Activated B cell treated with CpG ODN at 0.5 μM for 24 hours (primary cell): Measurements from ENCODE around the gene NEDD4. TPM values are rescaled to one million over a fixed set of nuclear protein-coding genes. Genes with fewer than 3 reads are reported as not detected.
"Not testable (repeated sequence)": the region's sequence is repeated elsewhere in the genome, so short reads cannot be mapped to it uniquely, and the experiment has no call there.

Source experiments
- ATAC-seq: fragments of 200-7000 bp; cut with Tn5 transposase; one replicate; pipeline ENCODE4 v1.10.0; 2021; ENCODE audit warnings: low read depth, mild to moderate bottlenecking, moderate library complexity
- CTCF ChIA-PET: fragments of 350-600 bp; sonication (Branson Sonifier 250); formaldehyde crosslinking; loops from one replicate; lab custom pipeline; 2021; ENCODE audit warnings: antibody characterized with exemption; lab: Charles Lee
- POLR2A ChIA-PET: fragments of 350-600 bp; sonication (Branson Sonifier 250); formaldehyde crosslinking; loops from one replicate; lab custom pipeline; 2021; ENCODE audit warnings: antibody characterized with exemption; lab: Charles Lee
- DNase-seq: peaks from one replicate; pipeline ENCODE4 v3.0.0; 2022
- H3K27ac Mint-ChIP-seq: one replicate; pipeline ENCODE4 v1.8.0; 2020; ENCODE audit warnings: mixed read lengths
- H3K27me3 Mint-ChIP-seq: one replicate; pipeline ENCODE4 v1.8.0; 2021; ENCODE audit warnings: mixed read lengths
- H3K36me3 Mint-ChIP-seq: one replicate; pipeline ENCODE4 v1.8.0; 2021; ENCODE audit warnings: low read depth, mixed read lengths
- H3K4me1 Mint-ChIP-seq: one replicate; pipeline ENCODE4 v1.8.0; 2021; ENCODE audit warnings: mixed read lengths
- H3K4me3 Mint-ChIP-seq: one replicate; pipeline ENCODE4 v1.8.0; 2020; ENCODE audit warnings: mild to moderate bottlenecking, mixed read lengths
- H3K9me3 Mint-ChIP-seq: one replicate; pipeline ENCODE4 v1.8.0; 2020; ENCODE audit warnings: mixed read lengths
- CTCF ChIP-seq: fragments of 200-600 bp; IDR thresholded peaks from one replicate; pipeline ENCODE4 v1.8.0; 2022; ENCODE audit warnings: antibody characterized with exemption, mild to moderate bottlenecking
- intact Hi-C: fragments of 100-400 bp; cut with micrococcal nuclease; formaldehyde crosslinking; loops from one replicate; pipeline ENCODE4 v1.15.1; 2024
- total RNA-seq: library from RNA; stranded (reverse); gene quantifications from 2 replicates; pipeline ENCODE4 v1.2.3, GENCODE V29; 2022

NEDD4 gene
- total RNA-seq, 1 donor from 2014 or later, result 0.47 TPM

GRCh38 chr15:55869660-55870059 lies 123.8 kb downstream of the NEDD4 start:
- Mint-ChIP-seq H3K4me1 (no peaks in the 10 kb centered on the region), H3K9me3 (no peaks in the 10 kb centered on the region), H3K36me3 (no peaks in the 10 kb centered on the region), H3K27ac (no peak overlapping the region), H3K4me3 (no peak overlapping the region), H3K27me3 (no peaks in the 10 kb centered on the region)
- intact Hi-C loops, result no loop called here
- DNase-seq (no peak), ATAC-seq (no peak)
- CTCF ChIA-PET, result no interaction called here
- no peak for TF ChIP-seq CTCF
- POLR2A ChIA-PET, result no interaction called here

- no peaks in the 10 kb centered on the region for H3K27me3 Mint-ChIP-seq
- ChIA-PET CTCF (no interaction called here), POLR2A (no interaction called here)
- H3K36me3 Mint-ChIP-seq, result no peaks in the 10 kb centered on the region
- no peak overlapping the region for H3K27ac Mint-ChIP-seq
- DNase-seq (no peak), ATAC-seq (no peak)
- no peaks in the 10 kb centered on the region for H3K9me3 Mint-ChIP-seq
- no peak for TF ChIP-seq CTCF
- H3K4me3 Mint-ChIP-seq, result no peak overlapping the region
- intact Hi-C loops, result no loop called here
- no peaks in the 10 kb centered on the region for H3K4me1 Mint-ChIP-seq
Observed at GRCh38 chr15:55868707-55869106, 124.7 kb downstream of the NEDD4 start.

- H3K36me3 Mint-ChIP-seq, POLR2A ChIA-PET, intact Hi-C loops, ATAC-seq, H3K9me3 Mint-ChIP-seq, H3K4me3 Mint-ChIP-seq, H3K27ac Mint-ChIP-seq, DNase-seq, H3K27me3 Mint-ChIP-seq, H3K4me1 Mint-ChIP-seq, CTCF ChIA-PET: not testable (repeated sequence)
Observed at GRCh38 chr15:55868291-55868690, 125.1 kb downstream of the NEDD4 start.

GRCh38 chr15:55863911-55864310 lies 129.5 kb downstream of the NEDD4 start:
- ChIA-PET POLR2A (no interaction called here), CTCF (no interaction called here)
- no peaks in the 10 kb centered on the region for H3K27me3 Mint-ChIP-seq
- no peaks in the 10 kb centered on the region for H3K4me1 Mint-ChIP-seq
- intact Hi-C loops, result no loop called here
- H3K4me3 Mint-ChIP-seq, result no peak overlapping the region
- H3K36me3 Mint-ChIP-seq, result no peaks in the 10 kb centered on the region
- H3K27ac Mint-ChIP-seq, result no peak overlapping the region
- ATAC-seq (no peak), DNase-seq (no peak)
- TF ChIP-seq CTCF, result no peak
- H3K9me3 Mint-ChIP-seq, result no peaks in the 10 kb centered on the region

GRCh38 chr15:55861115-55861514 lies 132.3 kb downstream of the NEDD4 start:
- no peaks in the 10 kb centered on the region for H3K36me3 Mint-ChIP-seq
- no peak for ATAC-seq
- no peaks in the 10 kb centered on the region for H3K27me3 Mint-ChIP-seq
- DNase-seq, result no peak
- CTCF ChIA-PET, result no interaction called here
- intact Hi-C loops, result no loop called here
- no peak overlapping the region for H3K4me3 Mint-ChIP-seq
- no peak for TF ChIP-seq CTCF
- POLR2A ChIA-PET, result no interaction called here
- no peak overlapping the region for H3K27ac Mint-ChIP-seq
- H3K9me3 Mint-ChIP-seq, result no peaks in the 10 kb centered on the region
- no peaks in the 10 kb centered on the region for H3K4me1 Mint-ChIP-seq

- H3K27ac Mint-ChIP-seq, result no peak overlapping the region
- ATAC-seq (no peak), DNase-seq (no peak)
- H3K36me3 Mint-ChIP-seq, result no peaks in the 10 kb centered on the region
- no peak for TF ChIP-seq CTCF
- H3K4me3 Mint-ChIP-seq, result no peak overlapping the region
- no peaks in the 10 kb centered on the region for H3K4me1 Mint-ChIP-seq
- no peaks in the 10 kb centered on the region for H3K27me3 Mint-ChIP-seq
- H3K9me3 Mint-ChIP-seq, result no peaks in the 10 kb centered on the region
- ChIA-PET CTCF (no interaction called here), POLR2A (no interaction called here)
- intact Hi-C loops, result no loop called here
Observed at GRCh38 chr15:55860468-55860867, 132.9 kb downstream of the NEDD4 start.
